Heart left ventricle (tissue), 13 donors: ENCODE data around the gene TRAPPC14.

Experiments used
- POLR2A ChIP-seq, 2 donors: fragments of 450-650 bp; IDR thresholded peaks; one replicate each; pipeline ENCODE4 v1.6.1; 2017; ENCODE audit warnings: antibody characterized with exemption in 2 of 2, mild to moderate bottlenecking in 2 of 2, moderate library complexity in 2 of 2
- TF ChIP-seq, protein P1 (sequence below), 12 donors: fragments of 200-600 bp; sonication (generic) in 4 of 12; IDR thresholded peaks; one replicate each; pipeline versions ENCODE4 v1.5.0 to v1.8.0; 2018 to 2022; ENCODE audit warnings: antibody characterized with exemption in 12 of 12, mild to moderate bottlenecking in 5 of 12
- donor health status: ischemic (EF 13 %, LVEDD 7.1; RV severe dilation, severe dysfunction).
- donor health status: DM: no; HTN: yes; CAD: no.
- donor health status: DM: no; HTN: no; CAD: no.
- donor health status: ischemic (EF 25% LVEDD 6.9; RV normal size, moderate dysfunction).
- donor health status: ischemic (EF 25% LVEDD 5.7; RV mildly dilated, moderate dysfunction).
- donor health status: ischemic (EF 35%, LVEDD 5.7; RV mildly dilated, moderate dysfunction).
- donor health status: nonischemic (EF 11% LVEDD 7.7; RV severe dilation, severe dysfunction).
- donor health status: DM: yes; HTN: yes; CAD: no.
- donor health status: PGD.
- donor health status: ischemic (EF 29% LVEDD 5.4; RV normal size, mild dysfunction).
- donor health status: nonischemic (EF 23%, LVEDD 6.1; RV moderate dilation, normal function).

DNA sequence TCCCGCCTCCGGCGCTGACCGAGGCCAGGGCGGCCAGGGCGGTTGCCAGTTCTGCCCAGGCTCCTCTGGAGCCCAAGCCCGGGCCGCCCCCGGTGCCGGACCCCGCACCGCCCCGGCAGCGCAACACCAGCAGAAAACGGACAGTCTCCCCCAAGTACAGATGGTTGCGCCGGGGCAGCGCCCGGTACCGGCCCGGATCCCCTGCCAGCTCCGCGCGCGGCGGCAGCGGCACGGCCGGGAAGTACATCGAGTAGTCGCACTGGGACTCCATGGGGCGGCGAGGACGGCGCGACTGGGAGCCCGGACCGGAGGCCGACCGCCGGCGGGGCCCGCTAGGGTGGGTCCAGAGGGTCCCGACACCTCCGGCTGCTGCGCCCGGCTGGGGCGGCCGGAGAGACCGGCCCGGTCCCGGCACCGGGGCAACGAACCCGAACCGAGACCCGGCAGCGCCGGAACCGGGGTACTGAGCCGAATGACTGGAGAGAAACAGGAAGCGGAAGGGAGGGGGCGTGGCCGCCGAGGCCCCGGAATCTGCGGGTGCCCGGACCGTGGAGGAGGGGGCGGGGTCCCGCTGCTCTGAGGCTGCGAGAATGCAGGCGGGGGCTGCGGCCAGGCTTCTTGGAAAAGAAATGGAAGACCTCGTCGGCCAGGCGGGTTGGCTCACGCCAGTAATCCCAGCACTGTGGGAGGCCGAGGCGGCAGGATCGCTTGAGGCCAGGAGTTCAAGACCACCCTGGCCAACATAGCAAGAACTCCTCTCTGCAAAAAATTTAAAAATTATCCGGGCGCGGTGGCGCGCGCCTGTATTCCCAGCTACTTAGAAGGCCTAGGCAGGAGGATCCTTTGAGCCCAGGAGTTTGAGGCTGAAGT lies at the start of gene TRAPPC14:
- peak in 1 of 2 donors; percentile 59 for TF ChIP-seq POLR2A (IDR thresholded peaks at IDR 0.05)
- TF ChIP-seq, protein P1, sequence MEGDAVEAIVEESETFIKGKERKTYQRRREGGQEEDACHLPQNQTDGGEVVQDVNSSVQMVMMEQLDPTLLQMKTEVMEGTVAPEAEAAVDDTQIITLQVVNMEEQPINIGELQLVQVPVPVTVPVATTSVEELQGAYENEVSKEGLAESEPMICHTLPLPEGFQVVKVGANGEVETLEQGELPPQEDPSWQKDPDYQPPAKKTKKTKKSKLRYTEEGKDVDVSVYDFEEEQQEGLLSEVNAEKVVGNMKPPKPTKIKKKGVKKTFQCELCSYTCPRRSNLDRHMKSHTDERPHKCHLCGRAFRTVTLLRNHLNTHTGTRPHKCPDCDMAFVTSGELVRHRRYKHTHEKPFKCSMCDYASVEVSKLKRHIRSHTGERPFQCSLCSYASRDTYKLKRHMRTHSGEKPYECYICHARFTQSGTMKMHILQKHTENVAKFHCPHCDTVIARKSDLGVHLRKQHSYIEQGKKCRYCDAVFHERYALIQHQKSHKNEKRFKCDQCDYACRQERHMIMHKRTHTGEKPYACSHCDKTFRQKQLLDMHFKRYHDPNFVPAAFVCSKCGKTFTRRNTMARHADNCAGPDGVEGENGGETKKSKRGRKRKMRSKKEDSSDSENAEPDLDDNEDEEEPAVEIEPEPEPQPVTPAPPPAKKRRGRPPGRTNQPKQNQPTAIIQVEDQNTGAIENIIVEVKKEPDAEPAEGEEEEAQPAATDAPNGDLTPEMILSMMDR (IDR thresholded peaks at IDR 0.05), result peak in 1 of 12 donors; percentile 14
